ENCODE measurements around the gene CHRNA10.

GRCh38 chr11:3623767-3624458, 47.3 kb downstream of the CHRNA10 start:
- TF ChIP-seq CTCF (IDR thresholded peaks at IDR 0.05) (no peak), POLR2A (IDR thresholded peaks at IDR 0.05) (no peak)

All from Peyer's patch (tissue), 4 donors.